ENCODE data around the gene AK8. TPM values are rescaled to one million over a fixed set of nuclear protein-coding genes. Genes with fewer than 3 reads are reported as not detected.

The AK8 gene
- total and polyA plus RNA-seq, 4 donors, result 0.07 to 0.26 (median 0.11) TPM

GRCh38 chr9:132826621-132827365 lies 51.3 kb downstream of the AK8 start (continued):
- TF ChIP-seq CTCF (IDR thresholded peaks at IDR 0.05; ENCODE audit: low read depth, low read length, missing input control) (no peak), EGR1 (IDR thresholded peaks at IDR 0.05; ENCODE audit: low read depth in 2 of 2) (no peak), YY1 (IDR thresholded peaks at IDR 0.05) (no peak)

GRCh38 chr9:132826131-132826530 lies 52.0 kb downstream of the AK8 start:
- 90% methylated on average over 12 of the region's 12 CpGs for WGBS
- Histone ChIP-seq H3K27me3 (ENCODE audit: control insufficient read depth in 4 of 4, insufficient read depth in 4 of 4, low read length in 3 of 4) (no peaks in the 10 kb centered on the region), H3K9ac (ENCODE audit: low read depth in 1 of 2, low read length in 2 of 2) (no peak overlapping the region), H3K4me1 (ENCODE audit: control insufficient read depth in 4 of 4, insufficient read depth in 4 of 4, low read length in 3 of 4) (no peaks in the 10 kb centered on the region), H3K27ac (ENCODE audit: low read depth in 1 of 2, low read length in 2 of 2) (no peak overlapping the region), H3K4me3 (ENCODE audit: low read depth in 1 of 3, low read length in 3 of 3) (no peak overlapping the region), H3K9me3 (ENCODE audit: control insufficient read depth in 4 of 4, low read length in 3 of 4) (no peaks in the 10 kb centered on the region), H3K36me3 (ENCODE audit: control insufficient read depth in 4 of 4, insufficient read depth in 3 of 4, low read depth in 1 of 4, low read length in 3 of 4) (no peaks in the 10 kb centered on the region)
- DNase-seq (ENCODE audit: low spot score), result no peak
- TF ChIP-seq HNF4G (IDR thresholded peaks at IDR 0.05) (no peak), MAX (IDR thresholded peaks at IDR 0.05) (no peak), ZBTB33 (IDR thresholded peaks at IDR 0.05) (no peak), SP1 (IDR thresholded peaks at IDR 0.05) (no peak), YY1 (IDR thresholded peaks at IDR 0.05) (no peak), EGR1 (IDR thresholded peaks at IDR 0.05; ENCODE audit: low read depth in 2 of 2) (no peak)

- Histone ChIP-seq H3K27me3 (ENCODE audit: control insufficient read depth in 4 of 4, insufficient read depth in 4 of 4, low read length in 3 of 4) (no peaks in the 10 kb centered on the region), H3K9me3 (ENCODE audit: control insufficient read depth in 4 of 4, low read length in 3 of 4) (no peaks in the 10 kb centered on the region), H3K4me3 (ENCODE audit: low read depth in 1 of 3, low read length in 3 of 3) (no peak overlapping the region), H3K36me3 (ENCODE audit: control insufficient read depth in 4 of 4, insufficient read depth in 3 of 4, low read depth in 1 of 4, low read length in 3 of 4) (no peaks in the 10 kb centered on the region), H3K27ac (ENCODE audit: low read depth in 1 of 2, low read length in 2 of 2) (no peak overlapping the region), H3K9ac (ENCODE audit: low read depth in 1 of 2, low read length in 2 of 2) (no peak overlapping the region), H3K4me1 (ENCODE audit: control insufficient read depth in 4 of 4, insufficient read depth in 4 of 4, low read length in 3 of 4) (no peaks in the 10 kb centered on the region)
- DNase-seq (ENCODE audit: low spot score), result no peak
- WGBS, result 58% methylated on average over 10 of the region's 10 CpGs
- TF ChIP-seq YY1 (IDR thresholded peaks at IDR 0.05) (no peak), CTCF (IDR thresholded peaks at IDR 0.05; ENCODE audit: low read depth, low read length, missing input control) (no peak), NR2F2 (IDR thresholded peaks at IDR 0.05) (no peak), REST (IDR thresholded peaks at IDR 0.05) (no peak), ATF3 (IDR thresholded peaks at IDR 0.05) (no peak), SP1 (IDR thresholded peaks at IDR 0.05) (no peak), HNF4A (conservative IDR thresholded peaks at IDR 0.05) (no peak), MAX (IDR thresholded peaks at IDR 0.05) (no peak), EGR1 (IDR thresholded peaks at IDR 0.05; ENCODE audit: low read depth in 2 of 2) (no peak)
Observed at GRCh38 chr9:132825430-132825829, 52.7 kb downstream of the AK8 start.
